Stimulated activated naive B cell treated with anti-CD40 and anti-IgM and Interleukin-4, amounts not matched to agents 10 μg/mL and 1 μg/mL and 100 μg/mL, for 72 hours (primary cell): ENCODE data around the gene ELAVL1.
"Not testable (repeated sequence)": the region's sequence is repeated elsewhere in the genome, so short reads cannot be mapped to it uniquely, and the experiment has no call there.

Source experiments
- ATAC-seq, 2 donors: fragments of 150-1000 bp; cut with Tn5 transposase; replicated peaks; 2 replicates each; pipeline ENCODE4 v1.10.0; 2021; ENCODE audit warnings: moderate library complexity in 1 of 2
- DNase-seq: peaks from one replicate; pipeline ENCODE4 v3.0.0; 2021
- H3K27ac Mint-ChIP-seq: one replicate; pipeline ENCODE4 v1.8.0; 2022; ENCODE audit warnings: mild to moderate bottlenecking, mixed read lengths
- H3K27me3 Mint-ChIP-seq, 2 donors: one replicate each; pipeline ENCODE4 v1.8.0; 2022; ENCODE audit warnings: mixed read lengths in 2 of 2
- H3K36me3 Mint-ChIP-seq, 2 donors: one replicate each; pipeline ENCODE4 v1.8.0; 2022; ENCODE audit warnings: mixed read lengths in 2 of 2, mild to moderate bottlenecking in 1 of 2
- H3K4me1 Mint-ChIP-seq, 2 donors: one replicate each; pipeline ENCODE4 v1.8.0; 2022; ENCODE audit warnings: mixed read lengths in 2 of 2, mild to moderate bottlenecking in 1 of 2
- H3K4me3 Mint-ChIP-seq, 2 donors: one replicate each; pipeline ENCODE4 v1.8.0; 2022; ENCODE audit warnings: mild to moderate bottlenecking in 2 of 2, mixed read lengths in 2 of 2, moderate library complexity in 1 of 2
- H3K9me3 Mint-ChIP-seq, 2 donors: one replicate each; pipeline ENCODE4 v1.8.0; 2022; ENCODE audit warnings: mixed read lengths in 2 of 2, mild to moderate bottlenecking in 1 of 2

ELAVL1 gene

GRCh38 chr19:8033287-8034177, 28.1 kb upstream of the ELAVL1 start:
- not testable (repeated sequence) for H3K4me1 Mint-ChIP-seq, H3K4me3 Mint-ChIP-seq, DNase-seq, H3K36me3 Mint-ChIP-seq, H3K27ac Mint-ChIP-seq, H3K9me3 Mint-ChIP-seq, ATAC-seq
- H3K27me3 Mint-ChIP-seq, result peaks cover 21 to 28% of the 10 kb centered on the region in 2 donors

- H3K4me3 Mint-ChIP-seq, result no peak overlapping the region
- ATAC-seq, result no peak
- no peaks in the 10 kb centered on the region for H3K36me3 Mint-ChIP-seq
- no peaks in the 10 kb centered on the region for H3K4me1 Mint-ChIP-seq
- H3K27me3 Mint-ChIP-seq, result peaks cover 8 to 12% of the 10 kb centered on the region in 2 donors
- no peak for DNase-seq
- no peaks in the 10 kb centered on the region for H3K9me3 Mint-ChIP-seq
- H3K27ac Mint-ChIP-seq, result no peak overlapping the region
These were observed 25.5 kb upstream of the ELAVL1 start for GRCh38 chr19:8030960-8031359.

GRCh38 chr19:8028951-8029491, 23.6 kb upstream of the ELAVL1 start:
- no peaks in the 10 kb centered on the region for H3K9me3 Mint-ChIP-seq
- H3K4me3 Mint-ChIP-seq, result no peak overlapping the region
- no peaks in the 10 kb centered on the region for H3K36me3 Mint-ChIP-seq
- H3K4me1 Mint-ChIP-seq, result no peaks in the 10 kb centered on the region
- ATAC-seq (no peak), DNase-seq (no peak)
- H3K27ac Mint-ChIP-seq, result no peak overlapping the region
- H3K27me3 Mint-ChIP-seq, result peaks cover 8 to 9% of the 10 kb centered on the region in 2 donors

- H3K27ac Mint-ChIP-seq, result no peak overlapping the region
- no peaks in the 10 kb centered on the region for H3K36me3 Mint-ChIP-seq
- no peak overlapping the region for H3K4me3 Mint-ChIP-seq
- no peak for DNase-seq
- no peaks in the 10 kb centered on the region for H3K4me1 Mint-ChIP-seq
- ATAC-seq, result no peak
- H3K9me3 Mint-ChIP-seq, result no peaks in the 10 kb centered on the region
- no peaks in the 10 kb centered on the region for H3K27me3 Mint-ChIP-seq
These were observed 19.9 kb upstream of the ELAVL1 start for GRCh38 chr19:8025316-8025715.

- not testable (repeated sequence) for H3K4me3 Mint-ChIP-seq, H3K27me3 Mint-ChIP-seq, H3K9me3 Mint-ChIP-seq, ATAC-seq, H3K27ac Mint-ChIP-seq, H3K36me3 Mint-ChIP-seq, DNase-seq, H3K4me1 Mint-ChIP-seq
These were observed 18.8 kb upstream of the ELAVL1 start for GRCh38 chr19:8024256-8024655.

- DNase-seq, result no peak
- Mint-ChIP-seq H3K4me1 (no peaks in the 10 kb centered on the region), H3K36me3 (no peaks in the 10 kb centered on the region), H3K4me3 (no peak overlapping the region), H3K27me3 (no peaks in the 10 kb centered on the region), H3K9me3 (no peaks in the 10 kb centered on the region), H3K27ac (no peak overlapping the region)
- ATAC-seq, result no peak
These were observed 17.9 kb upstream of the ELAVL1 start for GRCh38 chr19:8023371-8023770.

- no peaks in the 10 kb centered on the region for H3K27me3 Mint-ChIP-seq
- H3K4me1 Mint-ChIP-seq, result peaks cover 3 to 9% of the 10 kb centered on the region in 2 donors
- H3K27ac Mint-ChIP-seq, result no peak overlapping the region
- no peak for ATAC-seq
- H3K4me3 Mint-ChIP-seq, result no peak overlapping the region
- H3K36me3 Mint-ChIP-seq, result peaks cover 0 to 2% of the 10 kb centered on the region in 2 donors
- DNase-seq, result no peak
- no peaks in the 10 kb centered on the region for H3K9me3 Mint-ChIP-seq
These were observed 16.8 kb upstream of the ELAVL1 start for GRCh38 chr19:8022275-8022674.

- Mint-ChIP-seq H3K4me1 (peaks cover 3 to 10% of the 10 kb centered on the region in 2 donors), H3K36me3 (peaks cover 0 to 4% of the 10 kb centered on the region in 2 donors), H3K27me3 (no peaks in the 10 kb centered on the region), H3K27ac (no peak overlapping the region), H3K9me3 (no peaks in the 10 kb centered on the region), H3K4me3 (no peak overlapping the region)
- ATAC-seq, result no peak
- no peak for DNase-seq
These were observed 15.9 kb upstream of the ELAVL1 start for GRCh38 chr19:8021374-8021773.

- peaks cover 0 to 4% of the 10 kb centered on the region in 2 donors for H3K36me3 Mint-ChIP-seq
- no peaks in the 10 kb centered on the region for H3K9me3 Mint-ChIP-seq
- peaks cover 3 to 10% of the 10 kb centered on the region in 2 donors for H3K4me1 Mint-ChIP-seq
- peak overlapping the region; percentile 39 for H3K27ac Mint-ChIP-seq
- H3K4me3 Mint-ChIP-seq, result no peak overlapping the region
- ATAC-seq, result no peak
- no peaks in the 10 kb centered on the region for H3K27me3 Mint-ChIP-seq
- no peak for DNase-seq
These were observed 15.2 kb upstream of the ELAVL1 start for GRCh38 chr19:8020681-8021080.

GRCh38 chr19:8017808-8018207, 12.4 kb upstream of the ELAVL1 start:
- Mint-ChIP-seq H3K9me3 (no peaks in the 10 kb centered on the region), H3K27ac (no peak overlapping the region), H3K4me3 (no peak overlapping the region), H3K27me3 (no peaks in the 10 kb centered on the region), H3K4me1 (peaks cover 3 to 10% of the 10 kb centered on the region in 2 donors), H3K36me3 (peaks cover 2 to 10% of the 10 kb centered on the region in 2 donors)
- peak; percentile 26 for DNase-seq
- peak; percentile 99 to 100 for ATAC-seq

GRCh38 chr19:8004723-8005513, 523 bp downstream of the ELAVL1 start:
- DNase-seq (peak; percentile 23), ATAC-seq (peak; percentile 28 to 43)
- Mint-ChIP-seq H3K4me1 (peaks cover 34 to 48% of the 10 kb centered on the region in 2 donors), H3K9me3 (no peaks in the 10 kb centered on the region), H3K36me3 (peaks cover 14 to 32% of the 10 kb centered on the region in 2 donors), H3K4me3 (peak overlapping the region; percentile 94), H3K27ac (peak overlapping the region; percentile 86), H3K27me3 (no peaks in the 10 kb centered on the region)

GRCh38 chr19:8004001-8004400, 1.4 kb downstream of the ELAVL1 start:
- Mint-ChIP-seq H3K4me3 (peak overlapping the region; percentile 94), H3K27me3 (no peaks in the 10 kb centered on the region), H3K9me3 (no peaks in the 10 kb centered on the region), H3K4me1 (peaks cover 38 to 53% of the 10 kb centered on the region in 2 donors), H3K27ac (no peak overlapping the region), H3K36me3 (peaks cover 14 to 35% of the 10 kb centered on the region in 2 donors)
- ATAC-seq (no peak), DNase-seq (no peak)

GRCh38 chr19:8001995-8002849, 3.2 kb downstream of the ELAVL1 start:
- peak; percentile 70 for DNase-seq
- H3K4me1 Mint-ChIP-seq, result peaks cover 45 to 63% of the 10 kb centered on the region in 2 donors
- H3K27me3 Mint-ChIP-seq, result no peaks in the 10 kb centered on the region
- H3K9me3 Mint-ChIP-seq, result no peaks in the 10 kb centered on the region
- H3K4me3 Mint-ChIP-seq, result peak overlapping the region; percentile 89 to 93
- peak overlapping the region; percentile 96 for H3K27ac Mint-ChIP-seq
- H3K36me3 Mint-ChIP-seq, result peaks cover 14 to 35% of the 10 kb centered on the region in 2 donors
- peak; percentile 70 to 75 for ATAC-seq

- peak overlapping the region; percentile 96 for H3K27ac Mint-ChIP-seq
- H3K9me3 Mint-ChIP-seq, result no peaks in the 10 kb centered on the region
- H3K4me1 Mint-ChIP-seq, result peaks cover 49 to 68% of the 10 kb centered on the region in 2 donors
- ATAC-seq (no peak), DNase-seq (no peak)
- H3K36me3 Mint-ChIP-seq, result peaks cover 14 to 36% of the 10 kb centered on the region in 2 donors
- no peaks in the 10 kb centered on the region for H3K27me3 Mint-ChIP-seq
- H3K4me3 Mint-ChIP-seq, result peak overlapping the region; percentile 89 to 93
These were observed 3.8 kb downstream of the ELAVL1 start for GRCh38 chr19:8001651-8001994.
